Neural cell (in vitro differentiated cells): Measurements from ENCODE around the gene KDM3B. TPM values are rescaled to one million over a fixed set of nuclear protein-coding genes. Genes with fewer than 3 reads are reported as not detected.
"Not testable (repeated sequence)": the region's sequence is repeated elsewhere in the genome, so short reads cannot be mapped to it uniquely, and the experiment has no call there.

ENCODE experiments used
- H2AFZ ChIP-seq: fragments of 200-600, 300-800 bp; sonication (generic), shearing (Covaris generic); 2 replicates; pipeline ENCODE4 v1.6.0; 2014; ENCODE audit warnings: low read depth, mild to moderate bottlenecking, antibody characterized with exemption, low read length, moderate library complexity
- H3F3A ChIP-seq: fragments of 200-600 bp; shearing (Covaris generic); 2 replicates; pipeline ENCODE4 v1.6.1; 2016; ENCODE audit warnings: mild to moderate bottlenecking, moderate library complexity, mixed read lengths, antibody characterized with exemption, low read length; ENCODE audit not compliant: insufficient read depth, poor library complexity, severe bottlenecking
- H3K27ac ChIP-seq: fragments of 200-600, 300-800 bp; sonication (generic), shearing (Covaris generic); 2 replicates; pipeline ENCODE4 v1.5.1; 2014; ENCODE audit warnings: mild to moderate bottlenecking, low read length, moderate library complexity
- H3K27me3 ChIP-seq: fragments of 300-800, 200-600 bp; sonication (generic), shearing (Covaris generic); 2 replicates; pipeline ENCODE4 v1.6.0; 2014; ENCODE audit warnings: mild to moderate bottlenecking, low read depth, low read length, moderate library complexity; ENCODE audit not compliant: insufficient read depth
- H3K36me3 ChIP-seq: fragments of 300-800, 200-600 bp; sonication (generic), shearing (Covaris generic); 2 replicates; pipeline ENCODE4 v1.5.1; 2014; ENCODE audit warnings: mild to moderate bottlenecking, antibody characterized with exemption, low read length, moderate library complexity; ENCODE audit not compliant: insufficient read depth
- H3K4me2 ChIP-seq: fragments of 300-800, 200-600 bp; sonication (generic), shearing (Covaris generic); 2 replicates; pipeline ENCODE4 v1.6.0; 2014; ENCODE audit warnings: mild to moderate bottlenecking, low read length
- H3K4me3 ChIP-seq: fragments of 300-800, 200-600 bp; sonication (generic), shearing (Covaris generic); 2 replicates; pipeline ENCODE4 v1.5.1; 2014; ENCODE audit warnings: mild to moderate bottlenecking, low read length, moderate library complexity
- H3K79me2 ChIP-seq: fragments of 200-600 bp; shearing (Covaris generic); replicated peaks from 2 replicates; pipeline ENCODE4 v1.6.0; 2014; ENCODE audit warnings: mild to moderate bottlenecking, low read length, moderate library complexity; ENCODE audit not compliant: insufficient read depth
- H3K9ac ChIP-seq: fragments of 300-800, 200-600 bp; sonication (generic), shearing (Covaris generic); 2 replicates; pipeline ENCODE4 v1.6.1; 2016; ENCODE audit warnings: mild to moderate bottlenecking, low read length, mixed read lengths
- H3K9me2 ChIP-seq: fragments of 200-600 bp; shearing (Covaris generic); 2 replicates; pipeline ENCODE4 v1.6.1; 2016; ENCODE audit warnings: mild to moderate bottlenecking, low read length, mixed read lengths; ENCODE audit not compliant: insufficient read depth
- H3K9me3 ChIP-seq: fragments of 200-600, 300-800 bp; sonication (generic), shearing (Covaris generic); 2 replicates; pipeline ENCODE4 v1.6.1; 2016; ENCODE audit warnings: mild to moderate bottlenecking, mixed run types, low read length, moderate library complexity, mixed read lengths
- H4K20me1 ChIP-seq: fragments of 200-600 bp; shearing (Covaris generic); 2 replicates; pipeline ENCODE4 v1.6.1; 2016; ENCODE audit warnings: mild to moderate bottlenecking, mixed run types; ENCODE audit not compliant: insufficient read depth
- EP300 ChIP-seq: fragments of 450-650 bp; conservative IDR thresholded peaks from 2 replicates; pipeline ENCODE4 v1.6.1; 2014; ENCODE audit warnings: antibody characterized with exemption, mild to moderate bottlenecking, moderate library complexity; ENCODE audit not compliant: poor library complexity, severe bottlenecking
- EZH2 ChIP-seq: fragments of 200-600, 300-800 bp; shearing (Covaris generic), sonication (generic); IDR thresholded peaks from 2 replicates; pipeline ENCODE4 v1.6.1; 2014; ENCODE audit warnings: antibody characterized with exemption, low read length, borderline replicate concordance, mild to moderate bottlenecking; ENCODE audit not compliant: insufficient read depth, poor library complexity, severe bottlenecking
- MXI1 ChIP-seq: fragments of 450-650 bp; conservative IDR thresholded peaks from 2 replicates; pipeline ENCODE4 v1.6.1; 2014; ENCODE audit warnings: antibody characterized with exemption, mild to moderate bottlenecking; ENCODE audit not compliant: poor library complexity, severe bottlenecking
- POLR2AphosphoS5 ChIP-seq: IDR thresholded peaks from 2 replicates; pipeline ENCODE4 v1.6.1; 2012
- RAD21 ChIP-seq: fragments of 450-650 bp; conservative IDR thresholded peaks from 2 replicates; pipeline ENCODE4 v1.6.1; 2014; ENCODE audit warnings: antibody characterized with exemption, mild to moderate bottlenecking, moderate library complexity
- SMC3 ChIP-seq: fragments of 450-650 bp; conservative IDR thresholded peaks from 2 replicates; pipeline ENCODE4 v1.6.1; 2014; ENCODE audit warnings: antibody characterized with exemption, mild to moderate bottlenecking, moderate library complexity; ENCODE audit not compliant: poor library complexity
- TAF1 ChIP-seq: IDR thresholded peaks from 2 replicates; pipeline ENCODE4 v1.6.1; 2012; ENCODE audit warnings: low read depth
- polyA plus RNA-seq: library from polyadenylated mRNA; depleted of rRNA; stranded (reverse); fragments of >200 nt; gene quantifications from 2 replicates; pipeline ENCODE4 v1.2.3, GENCODE V29; 2014
- TF ChIP-seq, protein P1 (sequence below): fragments of 450-650 bp; IDR thresholded peaks from 2 replicates; pipeline ENCODE4 v1.5.1; 2014; ENCODE audit warnings: antibody characterized with exemption, mild to moderate bottlenecking, moderate library complexity; ENCODE audit not compliant: poor library complexity, severe bottlenecking
- TF ChIP-seq, protein P2 (sequence below): IDR thresholded peaks from 2 replicates; pipeline ENCODE4 v1.6.1; 2012; ENCODE audit warnings: borderline replicate concordance

KDM3B gene
- polyA plus RNA-seq, 1 donor from 2014 or later = 58.7 TPM

DNA sequence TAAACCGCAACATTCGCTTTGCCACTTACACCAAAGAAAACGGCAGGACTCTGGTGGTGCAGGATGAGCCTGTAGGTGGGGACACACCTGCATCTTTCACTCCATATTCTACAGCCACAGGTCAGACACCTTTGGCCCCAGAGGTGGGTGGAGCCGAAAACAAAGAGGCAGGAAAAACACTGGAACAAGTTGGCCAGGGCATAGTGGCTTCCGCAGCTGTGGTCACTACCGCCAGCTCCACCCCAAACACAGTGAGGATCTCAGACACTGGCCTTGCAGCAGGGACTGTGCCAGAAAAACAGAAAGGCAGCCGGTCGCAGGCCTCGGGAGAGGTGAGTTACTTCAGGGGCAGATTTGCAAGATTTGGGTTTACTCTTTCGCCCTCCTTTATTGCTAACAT is 33.8 kb downstream of the KDM3B start:
- H3K9me2 ChIP-seq = no peaks in the 10 kb centered on the region
- no peaks in the 10 kb centered on the region for H3K79me2 ChIP-seq
- H4K20me1 ChIP-seq = no peaks in the 10 kb centered on the region
- H2AFZ ChIP-seq = no peak overlapping the region
- no peak overlapping the region for H3K27ac ChIP-seq
- no peak for TF ChIP-seq EZH2
- no peak for TF ChIP-seq SMC3
- TF ChIP-seq, protein P1, sequence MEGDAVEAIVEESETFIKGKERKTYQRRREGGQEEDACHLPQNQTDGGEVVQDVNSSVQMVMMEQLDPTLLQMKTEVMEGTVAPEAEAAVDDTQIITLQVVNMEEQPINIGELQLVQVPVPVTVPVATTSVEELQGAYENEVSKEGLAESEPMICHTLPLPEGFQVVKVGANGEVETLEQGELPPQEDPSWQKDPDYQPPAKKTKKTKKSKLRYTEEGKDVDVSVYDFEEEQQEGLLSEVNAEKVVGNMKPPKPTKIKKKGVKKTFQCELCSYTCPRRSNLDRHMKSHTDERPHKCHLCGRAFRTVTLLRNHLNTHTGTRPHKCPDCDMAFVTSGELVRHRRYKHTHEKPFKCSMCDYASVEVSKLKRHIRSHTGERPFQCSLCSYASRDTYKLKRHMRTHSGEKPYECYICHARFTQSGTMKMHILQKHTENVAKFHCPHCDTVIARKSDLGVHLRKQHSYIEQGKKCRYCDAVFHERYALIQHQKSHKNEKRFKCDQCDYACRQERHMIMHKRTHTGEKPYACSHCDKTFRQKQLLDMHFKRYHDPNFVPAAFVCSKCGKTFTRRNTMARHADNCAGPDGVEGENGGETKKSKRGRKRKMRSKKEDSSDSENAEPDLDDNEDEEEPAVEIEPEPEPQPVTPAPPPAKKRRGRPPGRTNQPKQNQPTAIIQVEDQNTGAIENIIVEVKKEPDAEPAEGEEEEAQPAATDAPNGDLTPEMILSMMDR = no peak
- TF ChIP-seq RAD21 = no peak
- TF ChIP-seq POLR2AphosphoS5 = no peak
- TF ChIP-seq TAF1 = no peak
- TF ChIP-seq, protein P2, sequence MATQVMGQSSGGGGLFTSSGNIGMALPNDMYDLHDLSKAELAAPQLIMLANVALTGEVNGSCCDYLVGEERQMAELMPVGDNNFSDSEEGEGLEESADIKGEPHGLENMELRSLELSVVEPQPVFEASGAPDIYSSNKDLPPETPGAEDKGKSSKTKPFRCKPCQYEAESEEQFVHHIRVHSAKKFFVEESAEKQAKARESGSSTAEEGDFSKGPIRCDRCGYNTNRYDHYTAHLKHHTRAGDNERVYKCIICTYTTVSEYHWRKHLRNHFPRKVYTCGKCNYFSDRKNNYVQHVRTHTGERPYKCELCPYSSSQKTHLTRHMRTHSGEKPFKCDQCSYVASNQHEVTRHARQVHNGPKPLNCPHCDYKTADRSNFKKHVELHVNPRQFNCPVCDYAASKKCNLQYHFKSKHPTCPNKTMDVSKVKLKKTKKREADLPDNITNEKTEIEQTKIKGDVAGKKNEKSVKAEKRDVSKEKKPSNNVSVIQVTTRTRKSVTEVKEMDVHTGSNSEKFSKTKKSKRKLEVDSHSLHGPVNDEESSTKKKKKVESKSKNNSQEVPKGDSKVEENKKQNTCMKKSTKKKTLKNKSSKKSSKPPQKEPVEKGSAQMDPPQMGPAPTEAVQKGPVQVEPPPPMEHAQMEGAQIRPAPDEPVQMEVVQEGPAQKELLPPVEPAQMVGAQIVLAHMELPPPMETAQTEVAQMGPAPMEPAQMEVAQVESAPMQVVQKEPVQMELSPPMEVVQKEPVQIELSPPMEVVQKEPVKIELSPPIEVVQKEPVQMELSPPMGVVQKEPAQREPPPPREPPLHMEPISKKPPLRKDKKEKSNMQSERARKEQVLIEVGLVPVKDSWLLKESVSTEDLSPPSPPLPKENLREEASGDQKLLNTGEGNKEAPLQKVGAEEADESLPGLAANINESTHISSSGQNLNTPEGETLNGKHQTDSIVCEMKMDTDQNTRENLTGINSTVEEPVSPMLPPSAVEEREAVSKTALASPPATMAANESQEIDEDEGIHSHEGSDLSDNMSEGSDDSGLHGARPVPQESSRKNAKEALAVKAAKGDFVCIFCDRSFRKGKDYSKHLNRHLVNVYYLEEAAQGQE = no peak
- TF ChIP-seq MXI1 = no peak
- TF ChIP-seq EP300 = no peak
- H3K36me3 ChIP-seq = no peaks in the 10 kb centered on the region
- no peaks in the 10 kb centered on the region for H3K27me3 ChIP-seq
- no peaks in the 10 kb centered on the region for H3F3A ChIP-seq
- no peak overlapping the region for H3K4me2 ChIP-seq
- no peak overlapping the region for H3K4me3 ChIP-seq
- H3K9me3 ChIP-seq = no peaks in the 10 kb centered on the region
- no peak overlapping the region for H3K9ac ChIP-seq

DNA sequence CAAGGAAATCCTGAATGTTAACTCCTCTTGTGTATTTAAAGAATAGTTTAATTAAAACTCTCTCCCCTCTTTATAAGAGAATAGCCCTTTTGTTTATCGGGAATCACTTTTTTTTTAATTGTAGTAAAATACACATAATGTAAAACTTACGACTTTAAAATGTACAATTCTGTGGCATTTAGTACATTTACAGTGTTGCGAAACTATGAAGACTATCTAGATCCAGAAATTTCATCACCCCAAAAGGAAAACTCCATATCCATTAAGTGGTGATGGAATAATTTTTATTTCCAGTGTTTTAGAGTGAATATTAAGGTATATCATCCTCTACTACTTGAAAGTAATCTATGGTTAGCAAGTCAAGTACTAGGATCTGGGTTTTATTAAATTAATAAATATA is 36.8 kb downstream of the KDM3B start:
- H3K4me3 ChIP-seq = no peak overlapping the region
- no peak overlapping the region for H3K4me2 ChIP-seq
- H3K27ac ChIP-seq = no peak overlapping the region
- H3K9me3 ChIP-seq = no peaks in the 10 kb centered on the region
- H3K79me2 ChIP-seq = no peaks in the 10 kb centered on the region
- TF ChIP-seq MXI1 = no peak
- no peak for TF ChIP-seq EZH2
- TF ChIP-seq EP300 = no peak
- TF ChIP-seq TAF1 = no peak
- TF ChIP-seq SMC3 = no peak
- no peaks in the 10 kb centered on the region for H3K27me3 ChIP-seq
- H2AFZ ChIP-seq = no peak overlapping the region
- H3K9ac ChIP-seq = no peak overlapping the region
- no peaks in the 10 kb centered on the region for H3K36me3 ChIP-seq
- H4K20me1 ChIP-seq = no peaks in the 10 kb centered on the region
- no peaks in the 10 kb centered on the region for H3K9me2 ChIP-seq
- no peaks in the 10 kb centered on the region for H3F3A ChIP-seq

DNA sequence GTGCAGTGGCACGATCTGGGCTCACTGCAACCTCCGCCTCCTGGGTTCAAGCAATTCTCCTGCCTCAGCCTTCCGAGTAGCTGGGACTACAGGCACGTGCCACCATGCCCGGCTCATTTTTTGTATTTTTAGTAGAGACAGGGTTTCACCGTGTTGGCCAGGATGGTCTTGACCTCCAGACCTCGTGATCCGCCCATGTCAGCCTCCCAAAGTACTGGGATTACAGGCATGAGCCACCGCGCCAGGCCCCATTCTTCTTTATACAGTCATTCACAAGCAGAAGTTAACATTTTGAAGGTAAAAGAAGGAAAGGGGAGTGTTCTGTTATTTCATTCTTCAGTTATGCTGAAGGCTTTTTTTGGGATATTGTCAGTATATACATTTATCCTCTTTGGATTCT is 37.4 kb downstream of the KDM3B start:
- H3K4me2 ChIP-seq, H3K36me3 ChIP-seq, H4K20me1 ChIP-seq, H3K27ac ChIP-seq, H3K27me3 ChIP-seq, H3K4me3 ChIP-seq, H3K9ac ChIP-seq, H3K9me3 ChIP-seq, H3F3A ChIP-seq, H3K9me2 ChIP-seq, H3K79me2 ChIP-seq, H2AFZ ChIP-seq: not testable (repeated sequence)
